WTC11 (cell line): ENCODE measurements around the gene ABCA13. TPM values are rescaled to one million over a fixed set of nuclear protein-coding genes. Genes with fewer than 3 reads are reported as not detected.

ENCODE experiments used
- ATAC-seq: fragments of 200-7000 bp; cut with Tn5 transposase; 2 replicates; pipeline ENCODE4 v1.10.0; 2021; ENCODE audit warnings: mild to moderate bottlenecking, moderate library complexity
- CTCF ChIA-PET: fragments of 300-600 bp; sonication (Branson Sonifier 250); formaldehyde crosslinking; loops from one replicate; lab custom pipeline; 2021; ENCODE audit warnings: antibody characterized with exemption; lab: Charles Lee
- POLR2A ChIA-PET: fragments of 350-600 bp; sonication (Branson Sonifier 250); formaldehyde crosslinking; loops from one replicate; lab custom pipeline; 2021; ENCODE audit warnings: antibody characterized with exemption; lab: Charles Lee
- DNase-seq: peaks from one replicate; pipeline ENCODE4 v3.0.0; 2021; ENCODE audit warnings: low spot score
- H3K27ac Mint-ChIP-seq: 2 replicates; pipeline ENCODE4 v1.8.0; 2021; ENCODE audit warnings: mixed read lengths
- H3K27me3 Mint-ChIP-seq: 2 replicates; pipeline ENCODE4 v1.8.0; 2021; ENCODE audit warnings: low read depth, mild to moderate bottlenecking, moderate library complexity, mixed read lengths
- H3K36me3 Mint-ChIP-seq: 2 replicates; pipeline ENCODE4 v1.8.0; 2021; ENCODE audit warnings: mixed read lengths
- H3K4me1 Mint-ChIP-seq: 2 replicates; pipeline ENCODE4 v1.8.0; 2022; ENCODE audit warnings: mixed read lengths
- H3K4me3 Mint-ChIP-seq: 2 replicates; pipeline ENCODE4 v1.8.0; 2021; ENCODE audit warnings: mild to moderate bottlenecking, moderate library complexity, mixed read lengths
- H3K9me3 Mint-ChIP-seq: 2 replicates; pipeline ENCODE4 v1.8.0; 2021; ENCODE audit warnings: mixed read lengths
- CBFB ChIP-seq: sonication (generic); formaldehyde crosslinking; IDR thresholded peaks from 2 replicates; pipeline ENCODE4 v1.8.1; 2022; ENCODE audit warnings: mild to moderate bottlenecking, low read depth, missing genetic modification reagents
- CREM ChIP-seq: sonication (generic); formaldehyde crosslinking; IDR thresholded peaks from 2 replicates; pipeline ENCODE4 v1.8.1; 2022; ENCODE audit warnings: mild to moderate bottlenecking, missing genetic modification reagents, moderate library complexity
- ERG ChIP-seq: fragments of 250-450 bp; sonication (Bioruptor Pico); IDR thresholded peaks from 2 replicates; pipeline ENCODE4 v1.8.0; 2021; ENCODE audit warnings: mild to moderate bottlenecking
- FOXJ3 ChIP-seq: sonication (generic); formaldehyde crosslinking; IDR thresholded peaks from 2 replicates; pipeline ENCODE4 v1.9.0; 2021; ENCODE audit warnings: missing genetic modification reagents, mild to moderate bottlenecking, borderline replicate concordance
- FOXK1 ChIP-seq: sonication (generic); formaldehyde crosslinking; IDR thresholded peaks from 2 replicates; pipeline ENCODE4 v1.8.0; 2022; ENCODE audit warnings: mild to moderate bottlenecking, moderate library complexity, missing genetic modification reagents
- GTF2I ChIP-seq: fragments of 250-450 bp; sonication (Bioruptor Pico); conservative IDR thresholded peaks from 2 replicates; pipeline ENCODE4 v1.4.0; 2021; ENCODE audit warnings: mild to moderate bottlenecking
- HMGXB4 ChIP-seq: sonication (generic); formaldehyde crosslinking; IDR thresholded peaks from 2 replicates; pipeline ENCODE4 v1.8.1; 2023; ENCODE audit warnings: mild to moderate bottlenecking, moderate library complexity, missing genetic modification reagents
- MLX ChIP-seq: sonication (generic); formaldehyde crosslinking; IDR thresholded peaks from 2 replicates; pipeline ENCODE4 v1.8.1; 2023; ENCODE audit warnings: mild to moderate bottlenecking, missing genetic modification reagents, moderate library complexity
- MXD4 ChIP-seq: fragments of 250-450 bp; sonication (Bioruptor Pico); IDR thresholded peaks from 2 replicates; pipeline ENCODE4 v1.8.0; 2021; ENCODE audit warnings: mild to moderate bottlenecking, moderate library complexity, borderline replicate concordance
- NR2C2 ChIP-seq: sonication (generic); formaldehyde crosslinking; IDR thresholded peaks from 2 replicates; pipeline ENCODE4 v1.8.0; 2022; ENCODE audit warnings: mild to moderate bottlenecking, missing genetic modification reagents
- OVOL2 ChIP-seq: fragments of 250-450 bp; sonication (Bioruptor Pico); IDR thresholded peaks from 2 replicates; pipeline ENCODE4 v1.9.0; 2021; ENCODE audit warnings: mild to moderate bottlenecking, borderline replicate concordance
- RELA ChIP-seq: sonication (generic); formaldehyde crosslinking; IDR thresholded peaks from 2 replicates; pipeline ENCODE4 v1.8.1; 2022; ENCODE audit warnings: missing genetic modification reagents, mild to moderate bottlenecking, borderline replicate concordance
- STAT6 ChIP-seq: sonication (generic); formaldehyde crosslinking; conservative IDR thresholded peaks from 2 replicates; pipeline ENCODE4 v1.8.1; 2023; ENCODE audit warnings: mild to moderate bottlenecking, low read depth, missing genetic modification reagents, moderate library complexity
- TCF7 ChIP-seq: sonication (generic); formaldehyde crosslinking; IDR thresholded peaks from 2 replicates; pipeline ENCODE4 v1.8.0; 2022; ENCODE audit warnings: mild to moderate bottlenecking, low read depth, missing genetic modification reagents, moderate library complexity
- TEAD1 ChIP-seq: sonication (generic); formaldehyde crosslinking; IDR thresholded peaks from 2 replicates; pipeline ENCODE4 v1.8.0; 2022; ENCODE audit warnings: mild to moderate bottlenecking, missing genetic modification reagents
- total RNA-seq: library from RNA; stranded (reverse); gene quantifications from 3 replicates; pipeline ENCODE4 v1.2.3, GENCODE V29; 2021
- TF ChIP-seq, protein P1 (sequence below): sonication (generic); formaldehyde crosslinking; IDR thresholded peaks from 2 replicates; pipeline ENCODE4 v1.8.1; 2022; ENCODE audit warnings: mild to moderate bottlenecking, missing genetic modification reagents, moderate library complexity, borderline replicate concordance
- TF ChIP-seq, protein P2 (sequence below): sonication (generic); formaldehyde crosslinking; IDR thresholded peaks from 2 replicates; pipeline ENCODE4 v1.8.1; 2022; ENCODE audit warnings: low read depth, mild to moderate bottlenecking, moderate library complexity, missing genetic modification reagents, borderline replicate concordance
- TF ChIP-seq, protein P3 (sequence below): fragments of 250-450 bp; sonication (Bioruptor Pico); IDR thresholded peaks from 2 replicates; pipeline ENCODE4 v1.9.0; 2021; ENCODE audit warnings: moderate library complexity, mild to moderate bottlenecking, inconsistent platforms, borderline replicate concordance

ABCA13 gene
- total RNA-seq, 1 experiment from 2014 or later: 0.04 TPM

DNA sequence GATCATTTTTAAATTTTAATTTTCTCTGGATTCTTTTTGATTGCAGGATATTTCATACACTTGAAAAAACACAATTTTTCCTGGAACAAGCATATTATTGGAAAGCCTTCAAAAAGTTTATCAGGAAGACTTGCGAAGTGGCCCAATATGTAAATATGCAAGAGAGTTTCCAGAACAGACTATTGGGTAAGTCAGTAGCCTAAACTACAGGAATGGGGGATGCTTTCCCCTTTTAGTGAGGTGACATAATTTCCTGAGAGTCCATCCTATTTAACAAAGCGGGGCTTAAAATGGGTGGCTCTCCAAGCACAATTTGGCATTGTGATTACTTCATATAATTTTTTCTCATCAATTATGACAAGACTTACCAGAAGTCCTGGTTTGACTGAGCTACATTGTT lies 77.9 kb downstream of the ABCA13 start:
- no peaks in the 10 kb centered on the region for H3K9me3 Mint-ChIP-seq
- DNase-seq: no peak
- H3K27ac Mint-ChIP-seq: no peak overlapping the region
- ChIA-PET CTCF (no interaction called here), POLR2A (no interaction called here)
- H3K27me3 Mint-ChIP-seq: no peaks in the 10 kb centered on the region
- H3K4me1 Mint-ChIP-seq: peaks cover 28% of the 10 kb centered on the region
- TF ChIP-seq NR2C2 (no peak), RELA (no peak), FOXJ3 (CRISPR knock-in tag) (no peak), CBFB (CRISPR knock-in tag) (no peak), MXD4 (no peak), MLX (CRISPR knock-in tag) (no peak), GTF2I (CRISPR knock-in tag) (no peak), HMGXB4 (CRISPR knock-in tag) (no peak), OVOL2 (CRISPR knock-in tag) (no peak), STAT6 (CRISPR knock-in tag) (no peak), FOXK1 (CRISPR knock-in tag) (no peak), TEAD1 (no peak), CREM (CRISPR knock-in tag) (no peak), ERG (CRISPR knock-in tag) (no peak), TCF7 (CRISPR knock-in tag) (no peak)
- TF ChIP-seq, protein P1, sequence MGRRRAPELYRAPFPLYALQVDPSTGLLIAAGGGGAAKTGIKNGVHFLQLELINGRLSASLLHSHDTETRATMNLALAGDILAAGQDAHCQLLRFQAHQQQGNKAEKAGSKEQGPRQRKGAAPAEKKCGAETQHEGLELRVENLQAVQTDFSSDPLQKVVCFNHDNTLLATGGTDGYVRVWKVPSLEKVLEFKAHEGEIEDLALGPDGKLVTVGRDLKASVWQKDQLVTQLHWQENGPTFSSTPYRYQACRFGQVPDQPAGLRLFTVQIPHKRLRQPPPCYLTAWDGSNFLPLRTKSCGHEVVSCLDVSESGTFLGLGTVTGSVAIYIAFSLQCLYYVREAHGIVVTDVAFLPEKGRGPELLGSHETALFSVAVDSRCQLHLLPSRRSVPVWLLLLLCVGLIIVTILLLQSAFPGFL (CRISPR knock-in tag): no peak
- TF ChIP-seq, protein P2, sequence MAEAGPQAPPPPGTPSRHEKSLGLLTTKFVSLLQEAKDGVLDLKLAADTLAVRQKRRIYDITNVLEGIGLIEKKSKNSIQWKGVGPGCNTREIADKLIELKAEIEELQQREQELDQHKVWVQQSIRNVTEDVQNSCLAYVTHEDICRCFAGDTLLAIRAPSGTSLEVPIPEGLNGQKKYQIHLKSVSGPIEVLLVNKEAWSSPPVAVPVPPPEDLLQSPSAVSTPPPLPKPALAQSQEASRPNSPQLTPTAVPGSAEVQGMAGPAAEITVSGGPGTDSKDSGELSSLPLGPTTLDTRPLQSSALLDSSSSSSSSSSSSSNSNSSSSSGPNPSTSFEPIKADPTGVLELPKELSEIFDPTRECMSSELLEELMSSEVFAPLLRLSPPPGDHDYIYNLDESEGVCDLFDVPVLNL (CRISPR knock-in tag): no peak
- TF ChIP-seq, protein P3, sequence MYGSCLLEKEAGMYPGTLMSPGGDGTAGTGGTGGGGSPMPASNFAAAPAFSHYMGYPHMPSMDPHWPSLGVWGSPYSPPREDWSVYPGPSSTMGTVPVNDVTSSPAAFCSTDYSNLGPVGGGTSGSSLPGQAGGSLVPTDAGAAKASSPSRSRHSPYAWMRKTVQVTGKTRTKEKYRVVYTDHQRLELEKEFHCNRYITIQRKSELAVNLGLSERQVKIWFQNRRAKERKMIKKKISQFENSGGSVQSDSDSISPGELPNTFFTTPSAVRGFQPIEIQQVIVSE: no peak
- no peak overlapping the region for H3K4me3 Mint-ChIP-seq
- no peak for ATAC-seq
- no peaks in the 10 kb centered on the region for H3K36me3 Mint-ChIP-seq
